Inflammatory macrophage treated with lipopolysaccharide for 1 hour (primary cell): Measurements from ENCODE around the gene ATF1.
"Not testable (repeated sequence)": the region's sequence is repeated elsewhere in the genome, so short reads cannot be mapped to it uniquely, and the experiment has no call there.

Experiments
- DNase-seq, 2 donors: peaks; one replicate each; pipeline ENCODE4 v3.0.0-alpha.2; 2020 to 2022

Gene ATF1

GRCh38 chr12:50753232-50753769, 10.6 kb upstream of the ATF1 start:
- DNase-seq: no peak

DNA sequence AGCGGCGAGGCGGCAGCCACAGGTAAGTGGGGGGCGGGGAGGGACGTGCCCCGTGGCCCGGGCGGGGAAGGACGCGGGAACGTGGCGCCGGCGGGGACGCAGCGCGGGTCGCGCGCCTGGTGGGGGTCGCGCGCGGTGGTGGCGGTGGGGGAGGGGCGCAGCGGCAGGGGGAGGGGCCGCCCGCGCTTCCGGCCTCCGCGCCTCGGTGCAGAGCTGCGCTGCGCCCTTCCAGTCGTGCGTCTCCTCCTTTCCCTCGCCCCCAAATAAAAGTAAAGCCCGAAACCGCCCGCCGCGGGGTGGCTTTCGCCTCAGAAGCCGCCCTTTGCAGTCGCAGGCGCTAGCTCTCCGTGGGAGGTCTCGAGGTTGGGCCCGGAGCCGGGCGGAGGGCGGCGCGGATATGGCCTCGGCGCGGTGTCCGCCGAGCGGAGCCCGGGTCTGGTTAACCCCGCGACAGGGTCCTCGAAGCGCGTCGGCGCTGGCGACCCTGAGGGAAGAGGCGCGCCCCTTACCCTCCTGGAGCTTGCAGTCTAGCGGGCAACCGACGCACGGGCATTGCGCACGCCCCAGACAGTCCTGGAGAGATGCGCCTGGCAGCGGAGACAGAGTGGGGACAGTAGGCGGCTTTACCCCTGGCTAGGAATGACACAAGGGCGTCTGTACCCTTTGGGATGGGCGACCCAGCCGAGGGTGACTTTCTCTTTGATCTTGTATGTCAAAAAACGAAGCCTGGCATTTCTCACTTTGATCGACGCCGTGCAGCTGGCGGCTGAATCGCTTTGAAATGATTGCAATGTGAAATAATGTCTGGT, 589 bp downstream of the ATF1 start:
- DNase-seq: peak; percentile 29 to 43

DNA sequence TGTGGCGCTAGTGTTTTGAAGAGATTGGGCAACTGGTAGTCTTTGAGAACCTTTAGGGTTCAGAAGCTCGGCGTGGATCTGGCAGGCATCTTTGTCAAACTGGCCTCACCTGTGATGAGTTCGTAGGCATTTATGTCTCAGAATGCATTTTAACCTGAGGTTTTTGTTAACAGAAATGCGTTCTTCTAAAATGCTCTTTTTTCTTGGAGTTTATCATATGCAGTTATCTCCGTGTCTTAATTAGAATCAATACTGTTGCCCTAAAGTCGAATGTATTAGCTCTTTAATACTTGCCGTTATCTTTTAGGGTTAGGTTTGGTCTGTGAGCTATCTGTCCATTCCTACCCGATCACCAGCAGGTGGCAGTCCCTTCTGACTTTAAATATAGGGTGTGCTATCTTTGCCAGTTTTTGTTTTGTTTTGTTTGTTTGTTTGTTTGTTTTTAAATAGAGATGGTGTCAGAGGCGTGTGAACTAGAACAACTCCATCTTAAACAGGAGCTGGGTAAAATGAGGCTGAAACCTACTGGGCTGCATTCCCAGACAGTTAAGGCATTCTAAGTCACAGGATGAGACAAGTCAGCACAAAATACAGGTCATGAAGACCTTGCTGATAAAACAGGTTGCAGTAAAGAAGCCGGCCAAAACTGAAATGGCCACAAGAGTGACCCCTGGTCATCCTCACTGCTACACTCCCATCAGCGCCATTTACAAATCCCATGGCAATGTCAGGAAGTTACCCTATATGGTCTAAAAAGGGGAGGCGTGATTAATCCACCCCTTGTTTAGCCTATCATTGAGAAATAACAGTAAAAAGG, 1.4 kb downstream of the ATF1 start:
- peak; percentile 51 to 59 for DNase-seq

- DNase-seq: no peak
These were observed 4.5 kb downstream of the ATF1 start for GRCh38 chr12:50768391-50768790.

DNA sequence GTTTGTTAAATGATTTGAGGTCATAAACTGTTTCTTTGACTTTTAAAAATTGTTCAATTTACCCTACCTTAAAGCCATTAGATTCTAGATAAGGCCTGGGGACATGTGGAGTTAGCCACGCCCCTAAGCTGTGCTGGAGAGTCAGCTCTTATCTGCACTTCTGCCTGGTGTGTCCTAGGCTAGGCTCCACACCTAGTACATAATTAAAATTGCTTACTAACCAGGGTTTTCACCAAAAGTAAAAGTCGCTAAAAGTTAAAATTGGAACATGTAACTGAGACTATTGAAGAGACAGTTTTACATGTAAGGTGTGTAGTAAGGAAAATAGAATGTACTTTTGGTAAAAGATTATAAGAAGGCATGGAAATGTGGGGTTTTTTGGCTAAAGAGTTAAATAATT, 4.9 kb downstream of the ATF1 start:
- DNase-seq: not testable (repeated sequence)

GRCh38 chr12:50771409-50771808, 7.5 kb downstream of the ATF1 start:
- no peak for DNase-seq

- DNase-seq: no peak
These were observed 8.6 kb downstream of the ATF1 start for GRCh38 chr12:50772470-50772869.

GRCh38 chr12:50772877-50773276, 9.0 kb downstream of the ATF1 start:
- DNase-seq: no peak

GRCh38 chr12:50775251-50775650, 11.3 kb downstream of the ATF1 start:
- no peak for DNase-seq

DNA sequence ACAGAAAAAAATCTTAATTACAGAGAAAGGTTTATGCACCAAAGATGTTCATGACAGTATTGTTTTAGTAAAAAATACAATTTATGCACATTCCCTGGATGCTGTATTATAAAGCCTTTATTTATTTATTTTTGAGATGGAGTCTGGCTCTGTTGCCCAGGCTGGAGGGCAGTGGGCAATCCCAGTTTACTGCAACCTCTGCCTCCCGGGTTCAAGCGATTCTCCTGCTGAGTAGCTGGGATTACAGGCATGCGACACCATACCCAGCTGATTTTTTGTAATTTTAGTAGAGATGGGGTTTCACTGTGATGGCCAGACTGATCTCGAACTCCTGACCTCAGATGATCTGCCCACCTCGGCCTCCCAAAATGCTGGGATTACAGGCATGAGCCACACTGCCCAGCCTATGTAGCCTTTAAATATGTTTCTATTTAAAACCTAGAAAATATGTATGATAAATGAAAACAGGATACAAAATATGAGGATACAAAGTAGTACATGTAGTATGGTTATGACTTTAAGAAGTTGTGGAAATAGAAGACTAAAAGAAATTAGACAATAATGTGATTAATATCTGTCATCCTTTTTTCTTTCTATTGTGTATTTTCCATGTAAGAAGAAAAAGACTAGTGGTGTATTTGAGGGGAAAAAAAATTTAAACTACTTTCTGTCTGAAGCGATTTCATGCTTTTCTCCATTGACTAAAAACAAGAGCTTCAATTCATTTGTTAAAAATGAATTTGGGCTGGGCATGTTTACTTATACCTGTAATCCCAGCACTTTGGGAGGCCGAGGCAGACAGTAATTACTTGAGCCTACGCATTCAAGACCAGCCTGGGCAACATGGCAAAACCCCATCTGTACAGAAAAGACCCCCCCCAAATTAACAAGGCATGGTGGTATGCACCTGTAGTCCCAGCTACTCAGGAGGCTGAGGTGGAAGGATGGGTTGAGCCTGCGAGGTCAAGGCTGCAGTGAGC, 13.1 kb downstream of the ATF1 start:
- DNase-seq: no peak

DNA sequence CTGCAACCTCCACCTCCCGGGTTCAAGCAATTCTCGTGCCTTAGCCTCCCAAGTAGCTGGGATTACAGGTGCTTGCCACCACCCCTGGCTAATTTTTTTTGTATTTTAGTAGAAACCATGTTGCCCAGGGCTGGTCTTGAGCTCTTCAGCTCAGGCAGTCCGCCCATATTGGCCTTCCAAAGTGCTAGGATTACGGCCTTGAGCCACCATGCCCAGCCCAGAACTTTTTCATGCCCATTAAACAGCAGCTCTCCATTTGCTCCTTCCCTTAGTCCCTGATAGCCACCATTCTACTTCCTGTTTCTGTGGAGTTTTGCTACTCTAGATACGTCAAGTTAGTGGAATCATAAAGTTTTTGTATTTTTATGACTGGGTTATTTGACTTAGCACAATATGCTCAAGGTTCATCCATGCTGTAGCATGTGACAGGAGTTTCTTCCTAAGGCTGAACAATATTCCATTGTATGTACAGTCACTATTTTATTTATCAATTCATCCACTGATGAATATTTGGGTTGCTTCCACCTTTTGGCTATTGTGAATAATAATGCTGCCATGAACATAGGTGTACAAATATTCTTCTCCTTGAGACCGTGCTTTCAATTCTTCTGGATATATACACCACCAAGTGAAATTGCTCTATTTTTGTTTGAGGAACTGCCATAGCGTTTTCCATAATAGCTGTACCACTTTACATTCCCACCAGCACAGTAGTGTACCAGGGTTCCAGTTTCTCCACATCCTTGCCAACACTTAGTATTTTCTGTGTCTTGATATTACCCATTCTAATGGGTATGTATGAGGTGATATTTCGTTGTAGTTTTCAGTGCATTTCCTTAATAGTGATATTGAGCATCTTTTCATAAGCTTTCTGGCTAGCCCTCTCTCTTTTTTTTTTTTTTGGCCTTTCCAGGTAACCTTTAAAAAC, 15.0 kb downstream of the ATF1 start:
- no peak for DNase-seq

GRCh38 chr12:50780013-50780412, 16.1 kb downstream of the ATF1 start:
- DNase-seq: no peak

GRCh38 chr12:50784501-50784900, 20.6 kb downstream of the ATF1 start:
- no peak for DNase-seq

DNA sequence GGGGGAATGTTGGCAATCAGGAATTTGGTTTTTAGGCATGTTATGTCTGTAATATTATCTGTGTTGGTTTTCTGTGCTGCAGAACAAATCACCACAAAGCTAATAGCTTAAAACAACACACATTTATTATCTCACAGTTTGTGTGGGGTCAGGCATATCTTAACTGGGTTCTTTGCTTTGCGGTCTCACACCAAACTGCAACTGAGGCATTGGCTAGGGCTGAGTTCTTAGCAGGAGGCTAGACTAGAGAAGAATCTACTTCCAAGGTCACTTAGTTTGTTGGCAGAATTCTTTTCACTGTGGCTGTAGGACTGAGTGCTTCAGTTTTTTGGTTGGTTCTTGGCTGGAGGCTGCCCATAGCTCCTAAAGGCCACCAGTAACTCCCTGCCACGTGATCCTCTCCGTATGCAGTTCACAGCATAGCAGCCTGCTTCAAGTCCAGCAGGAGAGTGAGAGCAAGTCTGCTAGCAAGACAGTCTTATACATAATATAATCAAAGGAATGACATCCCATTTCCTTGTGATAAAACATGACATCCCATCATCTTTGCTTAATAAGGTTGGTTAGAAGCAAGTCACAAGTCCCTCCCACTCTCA, 21.6 kb downstream of the ATF1 start:
- no peak for DNase-seq

DNA sequence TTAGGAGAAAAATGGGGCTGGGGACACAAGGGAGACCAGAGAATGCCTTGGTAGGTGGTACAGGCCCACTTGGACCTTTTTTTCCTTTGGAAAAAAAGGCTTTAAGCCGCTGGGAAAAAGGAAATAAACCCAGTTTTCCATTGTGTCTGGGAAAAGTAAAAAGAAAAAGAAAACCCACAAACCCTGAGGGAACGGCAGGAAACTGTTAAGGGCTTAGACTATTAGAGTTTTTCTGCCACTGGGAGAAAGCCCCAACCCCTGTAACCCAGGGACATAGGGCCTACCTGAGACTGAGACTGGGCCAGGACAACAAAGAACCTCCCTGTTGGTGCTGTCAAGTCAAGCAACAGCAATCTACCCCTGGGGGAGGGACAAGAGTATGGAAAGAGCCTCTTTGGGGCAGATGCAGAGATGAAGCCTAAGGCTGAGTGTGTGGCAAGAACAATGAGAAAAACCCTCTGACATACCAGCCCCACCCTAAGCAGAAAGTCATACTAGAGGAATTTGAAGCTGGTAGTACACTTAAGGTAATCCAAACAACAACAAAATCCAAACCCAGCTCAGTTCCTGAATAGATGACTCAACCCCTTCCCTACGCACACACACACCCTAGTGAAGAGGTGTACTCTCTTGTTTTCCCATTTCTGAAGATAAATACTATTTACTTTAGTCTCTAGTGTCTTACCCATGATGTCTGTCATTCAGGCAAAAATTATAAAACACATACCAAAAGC, 22.8 kb downstream of the ATF1 start:
- no peak for DNase-seq

DNA sequence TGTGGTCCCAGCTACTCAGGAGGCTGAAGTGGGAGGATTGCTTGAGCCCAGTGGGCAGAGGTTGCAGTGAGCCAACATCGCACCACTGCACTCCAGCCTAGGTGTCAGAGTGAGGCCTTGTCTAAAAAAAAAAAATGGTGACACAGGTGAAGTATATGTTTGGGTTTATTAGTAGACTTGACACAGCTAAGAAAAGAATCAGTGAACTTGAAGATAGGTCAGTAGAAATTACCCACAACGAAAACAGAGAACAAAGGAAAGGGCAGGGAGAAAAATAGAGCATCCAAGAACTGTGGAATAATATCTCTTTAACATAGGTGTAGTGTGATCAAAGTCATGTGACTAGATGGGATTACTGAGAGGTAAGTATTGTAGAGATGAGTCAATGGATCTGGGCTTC, 23.7 kb downstream of the ATF1 start:
- DNase-seq: no peak

DNA sequence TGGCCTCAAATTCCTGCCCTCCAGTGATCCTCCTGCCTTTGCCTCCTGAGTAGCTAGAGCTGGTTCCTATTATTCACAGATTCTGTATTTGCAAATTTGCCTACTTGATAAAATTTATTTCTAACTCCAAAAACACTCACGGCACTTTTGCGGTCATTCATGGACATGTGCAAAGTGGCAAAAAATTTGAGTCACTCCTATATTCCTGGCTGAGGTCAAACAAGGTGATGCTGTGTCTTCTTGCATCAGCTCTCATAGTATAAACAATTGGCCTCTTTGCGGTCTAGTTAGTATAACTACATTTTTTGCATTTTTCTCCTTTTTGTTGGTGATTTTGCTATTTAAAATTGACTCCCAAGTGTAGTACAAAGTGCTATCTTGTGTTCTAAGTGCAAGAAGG, 24.7 kb downstream of the ATF1 start:
- no peak for DNase-seq

GRCh38 chr12:50790081-50790480, 26.2 kb downstream of the ATF1 start:
- DNase-seq: no peak

- no peak for DNase-seq
These were observed 36.0 kb downstream of the ATF1 start for GRCh38 chr12:50799908-50800307.

DNA sequence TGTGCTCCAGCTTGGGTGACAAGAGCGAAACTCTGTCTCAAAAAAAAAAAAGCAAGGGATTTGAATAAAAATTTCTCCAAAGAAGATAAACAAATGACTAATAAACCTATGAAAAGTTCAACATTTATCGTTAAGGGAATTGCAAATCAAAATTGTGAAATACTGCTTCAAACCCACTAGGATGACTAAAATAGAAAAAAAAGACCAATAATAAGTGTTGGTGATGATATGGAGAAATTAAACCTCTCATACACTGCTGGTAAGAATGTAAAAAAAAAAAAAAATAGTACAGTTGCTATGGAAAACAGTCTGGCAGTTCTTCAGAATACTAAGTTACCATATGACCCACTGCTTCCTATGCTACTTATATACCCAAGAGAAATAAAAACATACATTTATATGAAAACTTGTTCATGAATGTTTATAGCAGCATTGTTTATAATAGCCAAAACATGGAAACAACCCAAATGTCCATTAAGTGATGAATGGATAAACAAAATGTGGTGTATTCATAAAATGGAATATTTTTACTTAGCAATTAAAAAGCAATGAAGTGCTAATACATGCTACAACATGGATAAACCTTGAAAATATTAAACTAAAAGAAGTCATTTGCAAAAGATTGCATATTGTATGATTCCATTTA, 39.5 kb downstream of the ATF1 start:
- DNase-seq: no peak
